HG02973 (cell line): Measurements from ENCODE around the gene ISG20.

Experiments
- ATAC-seq: cut with Tn5 transposase; IDR thresholded peaks from one replicate; pipeline ENCODE4 v1.9.1; 2021; ENCODE audit warnings: moderate library complexity; ENCODE audit not compliant: unreplicated experiment

Gene ISG20

DNA sequence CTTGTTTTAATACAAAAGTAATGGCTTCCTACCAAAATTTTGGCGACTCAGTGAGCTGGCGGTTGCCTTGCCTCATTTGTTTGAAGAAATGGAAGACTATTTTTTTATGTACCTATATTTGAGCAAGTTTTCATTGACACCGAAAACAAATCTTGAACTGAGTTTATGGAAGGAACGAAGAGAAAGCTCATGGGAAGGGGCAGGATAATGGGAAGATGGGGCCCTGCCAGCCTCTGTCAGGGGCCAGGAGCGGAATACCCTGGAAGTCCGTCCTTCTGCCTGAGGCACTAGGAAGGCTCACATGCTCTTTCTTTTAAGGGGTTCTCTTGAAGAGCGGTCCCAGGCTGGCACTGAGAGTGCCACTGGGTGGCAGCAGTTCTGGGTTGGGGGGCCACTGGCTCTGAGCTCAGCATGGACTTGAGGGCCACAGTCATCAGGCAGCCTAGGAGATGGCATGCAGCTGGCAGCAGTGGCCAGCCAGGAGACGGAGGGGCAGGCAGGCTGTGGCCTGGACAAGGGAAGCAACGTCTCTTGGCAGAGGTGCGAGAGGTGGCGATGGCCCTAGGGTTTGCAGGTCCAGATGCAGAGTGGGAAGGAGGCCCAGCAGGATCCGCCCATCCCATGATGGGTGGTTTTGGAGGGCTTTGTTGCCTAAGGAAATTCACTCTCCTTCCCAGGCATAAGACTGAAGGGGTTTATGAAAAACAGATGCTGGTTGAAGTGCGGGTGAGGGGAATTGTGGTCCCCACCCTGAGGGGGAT is 41.6 kb downstream of the ISG20 start:
- no peak for ATAC-seq

DNA sequence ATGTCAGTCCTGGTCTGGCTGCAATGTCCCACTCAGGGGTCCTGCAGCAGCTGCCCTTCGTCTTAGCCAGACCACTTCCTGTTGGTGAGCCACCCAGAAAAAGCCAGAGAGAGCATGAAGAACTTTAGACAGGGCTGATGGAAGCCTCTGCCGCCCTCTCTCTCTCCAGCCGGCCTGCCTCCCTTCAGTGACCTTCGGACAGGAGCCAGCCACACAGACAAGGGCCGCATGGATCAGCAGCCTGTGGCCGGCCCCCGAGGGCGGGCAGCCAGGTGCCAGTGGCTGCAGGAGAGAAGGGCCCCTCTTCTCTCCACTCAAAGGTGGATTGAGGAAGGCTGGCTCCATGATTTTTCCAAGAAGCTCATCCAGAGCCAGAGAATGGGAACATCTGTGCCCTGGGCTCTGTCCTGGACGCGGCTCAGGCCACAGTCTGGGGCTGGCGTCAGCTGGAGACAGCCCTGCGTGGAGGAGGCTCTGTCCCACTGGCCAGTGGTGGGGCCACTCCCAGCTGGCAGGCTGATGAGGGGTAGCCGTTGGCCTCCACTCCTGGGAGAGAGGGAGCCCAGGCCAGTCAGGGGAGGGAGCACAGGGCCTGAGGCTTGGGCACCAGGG is 42.9 kb downstream of the ISG20 start:
- no peak for ATAC-seq

DNA sequence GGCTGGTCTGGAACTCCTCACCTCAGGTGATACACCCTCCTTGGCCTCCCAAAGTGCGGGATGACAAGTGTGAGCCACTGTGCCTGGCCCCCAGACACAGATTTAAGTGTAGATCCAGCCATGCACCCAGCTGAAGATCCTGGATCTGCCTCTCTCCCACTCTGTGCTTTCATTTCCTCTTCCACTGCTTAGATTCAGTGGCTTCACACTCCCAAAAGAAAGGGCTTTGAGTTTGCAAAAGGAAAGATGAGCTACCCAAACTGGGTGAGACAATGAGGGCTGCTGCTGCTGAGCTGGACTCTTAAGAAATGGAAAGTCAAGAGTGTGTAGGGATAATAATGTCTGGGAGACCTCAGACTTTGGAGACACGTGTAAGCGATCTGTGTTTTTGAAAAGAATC is 45.5 kb downstream of the ISG20 start:
- ATAC-seq: no peak

DNA sequence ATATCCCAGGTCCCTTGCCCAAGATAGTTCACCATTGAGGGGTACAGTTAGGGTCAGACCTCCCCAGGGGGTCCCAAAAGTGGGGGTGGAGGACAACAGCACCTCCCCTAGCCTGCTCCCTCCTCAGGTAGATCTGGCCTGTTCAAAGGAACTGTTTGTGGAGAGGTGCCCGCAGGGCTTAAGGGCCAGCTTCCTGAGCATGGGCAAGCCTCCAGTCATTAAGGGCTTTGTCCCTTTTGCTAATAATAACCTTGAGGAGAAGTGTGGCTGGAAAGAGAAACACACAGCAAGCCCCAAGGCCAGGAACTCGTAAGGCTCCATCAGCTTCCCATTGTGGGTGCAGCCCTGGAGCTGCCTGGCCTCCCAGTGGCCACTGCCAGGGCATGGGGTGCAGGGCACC is 47.4 kb downstream of the ISG20 start:
- no peak for ATAC-seq

DNA sequence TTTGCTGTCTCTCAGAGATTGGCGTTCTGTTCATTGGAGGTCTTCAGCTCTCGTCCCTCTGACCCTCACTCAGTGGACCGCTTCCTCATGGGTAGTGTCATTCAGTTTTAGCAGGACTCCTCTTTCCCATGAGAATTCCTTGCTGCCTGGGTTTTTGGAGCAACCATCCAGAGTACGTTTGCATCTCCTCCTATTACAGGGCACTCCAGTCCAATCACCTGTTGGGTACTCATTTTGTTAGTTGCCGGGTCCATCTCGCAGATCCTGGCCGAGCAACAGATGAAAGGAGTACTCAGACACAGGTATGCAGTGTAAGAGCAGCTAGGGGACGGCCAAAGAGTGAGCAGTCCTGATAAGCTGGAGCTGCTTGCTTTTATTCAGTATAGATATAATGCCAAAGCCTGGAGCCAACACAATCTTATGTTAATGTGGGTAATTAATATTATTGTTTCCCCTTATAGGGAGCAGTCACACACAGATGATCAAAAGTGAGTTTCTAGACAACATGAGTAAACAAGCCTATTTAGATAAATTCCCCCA is 49.6 kb downstream of the ISG20 start:
- no peak for ATAC-seq

DNA sequence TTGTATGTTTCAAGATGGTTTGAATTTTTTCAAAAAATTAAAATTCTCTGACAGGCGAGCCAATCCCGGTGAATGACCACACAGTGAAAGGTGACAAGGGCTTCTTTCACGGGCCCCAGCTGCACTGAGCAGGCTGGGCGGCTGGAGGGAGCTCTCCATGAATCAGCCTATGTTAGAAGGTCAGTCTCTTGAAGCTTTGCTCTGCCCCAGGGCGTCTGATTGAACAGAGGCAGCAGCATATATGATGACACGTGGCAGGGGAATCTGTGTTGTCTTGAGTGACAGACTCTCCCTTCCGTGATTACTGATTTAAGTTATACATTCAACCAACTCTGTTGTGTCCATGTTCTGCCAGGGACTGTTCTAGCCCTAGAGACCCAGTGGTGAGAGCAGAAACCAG is 51.5 kb downstream of the ISG20 start:
- no peak for ATAC-seq

DNA sequence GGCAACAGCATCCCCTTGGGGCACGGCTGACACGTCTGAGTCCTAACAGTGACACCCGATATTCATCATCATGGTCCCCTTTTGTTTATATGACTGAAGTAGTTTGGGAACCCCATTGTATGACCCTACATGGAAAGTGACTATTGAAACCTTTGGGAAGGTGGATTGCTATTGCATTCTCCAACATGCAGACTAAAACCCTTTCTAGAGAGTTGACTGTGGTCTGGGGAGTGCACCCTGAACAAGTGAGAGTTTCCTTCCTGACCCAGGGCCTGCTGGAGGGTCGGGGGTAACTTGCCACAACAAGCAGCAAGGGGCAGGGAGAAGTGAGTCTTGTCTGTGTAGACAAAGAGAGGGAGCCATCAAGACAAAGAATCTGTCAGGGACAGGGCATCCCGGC is 54.4 kb downstream of the ISG20 start:
- no peak for ATAC-seq

DNA sequence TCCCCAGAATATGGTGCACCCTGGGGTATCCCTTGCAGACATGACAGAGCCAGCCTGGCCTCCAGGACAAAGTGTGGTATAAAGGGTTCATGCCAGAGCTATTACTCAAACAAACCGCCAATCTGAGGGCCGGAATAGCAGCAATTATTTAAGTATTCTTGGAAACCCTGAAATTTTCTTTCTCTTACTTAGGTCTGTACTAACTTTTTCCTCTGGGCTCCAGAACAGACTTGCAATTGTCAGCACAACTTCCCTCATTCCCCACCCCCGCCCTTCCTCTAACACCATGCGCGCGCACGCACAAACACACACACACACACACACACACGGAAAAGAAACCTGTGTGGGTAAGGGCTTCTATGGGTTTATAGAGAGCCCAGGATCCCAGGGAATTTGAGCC is 56.3 kb downstream of the ISG20 start:
- no peak for ATAC-seq

DNA sequence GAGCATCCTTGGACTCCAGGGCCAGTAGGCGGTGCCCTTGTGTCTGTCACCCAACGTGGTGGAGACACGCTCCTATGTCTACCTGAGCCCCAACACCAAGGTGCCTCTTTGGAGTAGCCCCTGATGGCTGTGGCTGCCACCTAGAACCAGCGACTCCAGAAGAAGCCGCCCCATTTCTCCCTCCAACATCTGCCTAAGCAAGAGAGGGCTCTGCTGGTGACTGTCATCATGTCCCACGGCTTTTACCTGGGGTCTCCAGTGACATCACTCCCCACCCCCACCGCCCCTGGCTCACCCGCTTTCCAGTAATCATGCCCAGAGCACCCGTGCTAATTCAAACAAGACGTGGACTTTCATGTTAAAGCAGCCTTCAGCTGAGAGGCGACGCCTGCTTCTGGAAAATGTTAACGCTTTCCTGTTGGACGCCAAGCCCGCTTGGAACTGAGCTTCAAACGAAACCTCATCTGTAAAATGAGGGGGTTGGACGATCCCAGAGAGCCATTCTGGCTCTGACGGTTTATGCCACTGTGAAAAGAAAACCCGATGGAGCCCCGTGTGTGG is 57.0 kb downstream of the ISG20 start:
- ATAC-seq: no peak

DNA sequence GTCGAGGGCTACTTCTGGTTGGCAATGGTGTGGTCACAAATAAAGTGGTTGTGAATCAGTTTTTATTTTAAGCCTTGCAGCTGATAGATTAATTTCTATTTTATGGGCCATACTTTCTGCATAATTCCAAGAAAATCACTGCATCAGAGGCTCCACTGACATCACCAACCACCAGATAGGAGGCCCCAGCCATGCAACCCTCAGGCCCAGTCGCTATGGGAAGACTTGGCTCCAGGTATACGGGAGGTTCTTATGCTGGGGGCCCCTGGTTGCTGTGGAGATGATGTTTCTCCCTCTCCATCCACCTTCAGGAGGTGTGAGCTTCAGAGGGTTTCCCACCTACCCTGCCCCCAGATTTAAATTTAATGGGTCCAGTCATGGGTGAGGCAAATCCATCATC is 57.4 kb downstream of the ISG20 start:
- ATAC-seq: no peak

DNA sequence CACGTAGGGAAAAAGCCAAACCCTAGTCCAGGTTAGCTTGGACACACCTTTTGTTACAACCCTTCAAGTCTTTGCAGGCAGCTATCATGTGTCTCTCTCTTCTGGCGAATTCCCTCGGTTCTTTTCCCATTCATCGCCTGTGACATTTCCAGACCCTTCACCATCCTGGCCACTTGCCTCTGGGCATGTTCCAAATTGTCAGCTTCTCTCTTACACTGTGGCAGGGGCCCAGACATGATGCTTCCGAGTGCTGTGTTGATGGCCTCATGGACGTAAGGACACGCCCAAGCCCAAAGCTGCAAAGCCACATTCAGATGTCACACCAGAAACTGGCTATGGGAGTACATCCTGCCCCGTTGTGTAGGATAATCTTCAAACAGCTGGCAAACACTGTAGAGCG is 58.5 kb downstream of the ISG20 start:
- ATAC-seq: no peak

DNA sequence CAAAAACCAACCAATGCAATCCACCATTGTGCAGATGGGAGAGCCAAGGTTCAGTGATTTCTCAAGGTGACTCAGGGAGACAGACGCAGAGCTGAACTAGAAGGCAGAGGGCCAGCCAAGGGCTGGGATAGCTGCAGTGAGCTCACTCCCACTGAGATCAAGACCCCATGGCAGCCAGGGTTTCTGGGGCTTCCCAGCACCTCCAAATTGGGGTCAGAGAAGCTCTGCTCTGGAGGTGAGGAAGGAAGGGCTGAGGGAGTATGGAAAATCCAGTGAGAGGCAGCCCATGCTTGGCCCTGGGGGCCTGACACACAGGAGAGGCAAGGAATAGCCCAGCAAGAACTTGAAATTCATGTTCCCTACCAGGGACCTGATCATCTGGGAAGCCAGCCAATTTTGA is 61.0 kb downstream of the ISG20 start:
- ATAC-seq: no peak

DNA sequence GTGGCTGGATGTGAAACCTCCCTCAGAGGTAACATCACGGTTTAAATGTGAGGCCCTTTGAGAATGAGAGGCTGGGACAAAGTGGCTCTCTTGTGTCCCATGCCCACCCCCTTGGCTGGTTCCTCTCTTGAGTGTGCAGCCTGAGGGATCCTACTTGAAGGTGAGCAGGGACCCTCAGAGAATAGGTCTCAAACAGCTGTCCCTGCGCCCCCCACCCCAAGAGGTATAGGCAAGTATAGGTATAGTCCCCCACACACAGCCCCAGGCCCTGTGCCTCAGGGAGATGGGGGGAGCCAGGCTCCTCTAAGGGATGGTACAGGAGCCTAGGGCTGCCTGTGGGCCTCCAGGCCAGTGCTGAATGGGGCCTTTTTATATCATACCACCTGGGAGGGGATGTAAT is 61.9 kb downstream of the ISG20 start:
- no peak for ATAC-seq

DNA sequence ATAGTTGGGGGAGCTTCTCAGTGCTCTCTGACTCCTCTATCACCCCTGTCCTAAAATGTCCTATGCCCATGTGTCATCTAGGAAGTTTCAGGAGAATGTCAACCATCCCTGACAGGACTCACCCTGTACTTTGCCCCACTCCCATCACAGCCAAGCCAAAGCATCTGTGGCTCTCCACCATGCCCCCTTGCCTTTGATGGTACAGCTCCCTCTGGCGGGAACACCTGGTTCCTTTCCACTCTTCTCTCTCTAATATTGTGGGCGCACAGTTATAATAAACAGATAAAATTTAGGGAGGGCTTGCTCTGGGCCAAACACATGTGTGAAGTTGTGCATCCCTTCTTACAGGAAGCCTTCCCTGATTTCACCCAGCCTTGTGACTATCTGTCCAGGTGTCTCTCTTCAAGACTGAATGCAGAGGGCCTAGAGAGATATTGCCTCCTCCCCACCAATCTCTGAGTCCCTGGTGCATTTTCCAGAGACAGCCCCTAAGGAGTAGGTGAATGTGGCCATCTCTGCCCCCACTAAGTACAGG is 62.8 kb downstream of the ISG20 start:
- no peak for ATAC-seq

DNA sequence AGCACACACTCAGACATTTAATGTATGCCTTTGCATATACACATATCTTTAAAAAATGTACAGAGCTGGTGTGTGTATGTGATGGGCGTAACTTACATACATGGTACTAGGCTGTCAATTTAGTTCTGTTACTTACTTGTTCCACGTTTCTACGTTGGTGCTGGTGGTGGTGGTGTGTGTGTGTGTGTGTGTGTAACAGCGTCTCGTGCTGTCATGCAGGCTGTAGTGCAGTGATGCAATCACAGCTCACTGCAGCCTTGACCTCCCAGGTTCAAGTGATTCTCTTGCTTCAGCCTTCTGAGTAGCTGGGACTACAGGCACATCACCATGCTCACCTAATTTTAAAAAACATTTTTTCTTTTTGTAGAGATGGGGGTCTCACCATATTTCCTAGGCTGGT is 64.2 kb downstream of the ISG20 start:
- no peak for ATAC-seq

DNA sequence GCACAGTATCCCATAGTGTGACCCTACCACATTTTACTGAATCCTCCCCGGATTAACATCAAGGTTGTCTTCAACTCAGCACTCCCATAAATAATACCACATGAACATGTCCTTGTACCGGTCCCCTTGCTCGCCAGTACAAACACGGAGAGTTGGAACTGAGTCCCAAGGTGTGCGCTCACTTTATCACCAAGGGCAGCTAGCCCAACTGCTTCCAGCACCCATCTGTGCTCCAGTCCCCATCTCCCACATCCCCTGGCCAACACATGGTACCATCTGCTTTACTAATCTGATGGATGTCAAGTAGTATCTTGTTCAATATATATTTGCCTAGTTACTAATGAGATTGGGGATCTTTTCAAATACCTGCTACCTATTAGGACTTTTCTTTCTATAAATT is 64.7 kb downstream of the ISG20 start:
- ATAC-seq: no peak

DNA sequence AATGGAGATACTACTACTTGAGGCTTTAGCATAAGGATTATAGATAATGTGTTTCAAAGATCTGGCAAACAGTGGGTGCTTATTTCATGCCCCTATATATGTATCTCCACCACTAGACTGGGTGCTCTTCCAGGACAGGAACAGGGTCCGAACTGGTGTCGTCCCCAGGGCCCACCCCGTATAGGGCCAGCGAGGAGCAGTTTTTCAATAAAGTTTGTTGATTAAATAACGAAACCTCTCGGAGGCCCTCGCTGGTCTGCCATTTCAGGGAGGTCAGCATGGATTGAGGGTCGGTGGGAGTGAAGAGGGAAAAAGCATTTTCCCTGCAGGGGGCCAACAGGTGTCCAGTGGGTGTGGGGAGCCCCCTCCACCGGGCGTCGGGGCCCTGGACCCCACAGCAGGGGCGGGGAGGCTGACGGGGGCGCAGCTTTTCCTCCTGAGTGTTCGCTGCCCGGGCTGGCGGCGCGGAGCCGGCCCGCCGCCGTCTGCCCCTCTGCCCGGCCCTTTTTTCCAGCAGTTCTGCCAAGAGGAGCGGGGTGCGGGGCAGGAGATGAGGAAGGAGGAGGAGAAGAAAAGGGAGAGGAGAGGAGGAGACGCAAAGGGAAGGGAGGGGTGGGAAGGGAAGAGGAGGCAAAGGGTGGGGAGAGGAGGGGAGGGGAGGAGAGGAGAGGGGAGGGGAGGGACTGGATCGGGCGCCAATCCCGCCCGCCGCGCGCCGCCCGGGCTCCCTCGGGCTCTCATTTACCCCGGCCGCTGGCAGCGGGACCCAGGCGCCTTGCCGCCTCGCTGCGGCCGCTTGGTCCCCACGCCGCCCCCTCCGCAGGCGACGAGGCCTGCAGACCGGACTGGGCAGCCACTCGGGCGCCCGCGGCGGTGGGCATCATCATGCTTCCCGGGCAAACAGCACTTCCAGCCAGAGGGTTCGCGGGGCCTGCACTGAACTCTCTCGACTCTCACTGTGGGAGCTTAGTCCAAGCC is 66.3 kb downstream of the ISG20 start:
- no peak for ATAC-seq

DNA sequence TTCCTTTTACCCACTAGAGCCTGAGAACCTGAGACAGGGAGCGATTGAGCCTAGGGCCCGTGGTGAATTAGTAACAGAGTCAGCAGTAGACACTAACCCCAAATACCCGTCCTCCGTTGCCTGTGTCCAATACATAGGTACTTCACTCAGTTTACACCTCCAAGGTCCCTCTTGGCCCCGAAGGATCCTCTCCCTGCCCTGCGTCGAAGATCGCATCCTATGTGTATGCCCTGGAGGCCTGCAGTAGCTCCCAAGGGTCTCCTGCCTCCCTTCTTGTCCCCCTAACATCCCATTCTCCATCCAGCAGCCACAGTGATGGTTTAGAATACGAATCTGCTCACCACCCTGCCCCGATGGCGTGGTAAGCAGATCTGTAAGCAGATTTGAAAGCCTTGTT is 67.0 kb downstream of the ISG20 start:
- ATAC-seq: no peak
